DOHH2 (cell line): ENCODE results near the gene DNM1.

Source experiments
- CTCF ChIP-seq: fragments of 200-600 bp; sonication (generic); IDR thresholded peaks from one replicate; pipeline ENCODE4 v1.5.1; 2014; ENCODE audit warnings: antibody characterized with exemption, mild to moderate bottlenecking, low read depth, low read length; ENCODE audit not compliant: poor library complexity, severe bottlenecking
- EZH2phosphoT487 ChIP-seq: fragments of 200-600 bp; sonication (generic); IDR thresholded peaks from 2 replicates; pipeline ENCODE4 v1.6.1; 2017; ENCODE audit warnings: borderline replicate concordance, mild to moderate bottlenecking, antibody characterized with exemption, low read length, moderate library complexity, mixed read lengths

GRCh38 chr9:128259156-128259555, 56.0 kb downstream of the DNM1 start:
- TF ChIP-seq CTCF (no peak), EZH2phosphoT487 (no peak)
